Activated naive CD8-positive, alpha-beta T cell treated with anti-CD3 and anti-CD28 coated beads, Interleukin-2, amount 50 U/mL, for 24 hours (primary cell): ENCODE measurements around the gene SERPINB11.
"Not testable (repeated sequence)": the region's sequence is repeated elsewhere in the genome, so short reads cannot be mapped to it uniquely, and the experiment has no call there.

Experiments
- ATAC-seq: fragments of 150-1000 bp; cut with Tn5 transposase; one replicate; pipeline ENCODE4 v1.10.0; 2021
- DNase-seq: peaks from one replicate; pipeline ENCODE4 v3.0.0; 2021
- H3K27ac Mint-ChIP-seq: one replicate; pipeline ENCODE4 v1.8.0; 2021; ENCODE audit warnings: mild to moderate bottlenecking, mixed read lengths
- H3K27me3 Mint-ChIP-seq: one replicate; pipeline ENCODE4 v1.8.0; 2021; ENCODE audit warnings: mixed read lengths
- H3K36me3 Mint-ChIP-seq: one replicate; pipeline ENCODE4 v1.8.0; 2021; ENCODE audit warnings: low read depth, mixed read lengths
- H3K4me1 Mint-ChIP-seq: one replicate; pipeline ENCODE4 v1.8.0; 2021; ENCODE audit warnings: mixed read lengths
- H3K4me3 Mint-ChIP-seq: one replicate; pipeline ENCODE4 v1.8.0; 2021; ENCODE audit warnings: mild to moderate bottlenecking, moderate library complexity, mixed read lengths
- H3K9me3 Mint-ChIP-seq: one replicate; pipeline ENCODE4 v1.8.0; 2021; ENCODE audit warnings: mixed read lengths

Gene SERPINB11

DNA sequence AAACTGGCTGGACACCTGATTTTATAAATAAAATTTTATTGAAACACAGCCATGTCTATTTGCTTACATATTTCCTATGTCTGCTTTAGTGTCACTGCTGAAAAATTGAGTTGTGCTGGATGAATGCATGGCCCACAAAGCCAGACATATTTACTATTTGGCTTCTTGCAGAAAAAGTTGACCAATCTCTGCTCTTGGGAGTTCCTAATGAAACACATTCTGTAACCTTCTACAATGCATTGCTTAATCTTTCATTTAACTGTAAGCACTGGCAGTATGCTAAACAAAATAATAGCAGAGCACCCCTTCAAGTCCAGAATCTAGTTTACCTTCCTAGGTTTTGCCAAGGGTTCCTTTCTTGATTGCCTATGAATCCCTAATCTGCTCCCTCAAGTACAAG is 54.8 kb downstream of the SERPINB11 start:
- Mint-ChIP-seq H3K4me3 (no peak overlapping the region), H3K27me3 (no peaks in the 10 kb centered on the region), H3K9me3 (peaks cover 12% of the 10 kb centered on the region), H3K36me3 (no peaks in the 10 kb centered on the region), H3K4me1 (no peaks in the 10 kb centered on the region), H3K27ac (no peak overlapping the region)
- DNase-seq, result no peak
- ATAC-seq, result no peak

DNA sequence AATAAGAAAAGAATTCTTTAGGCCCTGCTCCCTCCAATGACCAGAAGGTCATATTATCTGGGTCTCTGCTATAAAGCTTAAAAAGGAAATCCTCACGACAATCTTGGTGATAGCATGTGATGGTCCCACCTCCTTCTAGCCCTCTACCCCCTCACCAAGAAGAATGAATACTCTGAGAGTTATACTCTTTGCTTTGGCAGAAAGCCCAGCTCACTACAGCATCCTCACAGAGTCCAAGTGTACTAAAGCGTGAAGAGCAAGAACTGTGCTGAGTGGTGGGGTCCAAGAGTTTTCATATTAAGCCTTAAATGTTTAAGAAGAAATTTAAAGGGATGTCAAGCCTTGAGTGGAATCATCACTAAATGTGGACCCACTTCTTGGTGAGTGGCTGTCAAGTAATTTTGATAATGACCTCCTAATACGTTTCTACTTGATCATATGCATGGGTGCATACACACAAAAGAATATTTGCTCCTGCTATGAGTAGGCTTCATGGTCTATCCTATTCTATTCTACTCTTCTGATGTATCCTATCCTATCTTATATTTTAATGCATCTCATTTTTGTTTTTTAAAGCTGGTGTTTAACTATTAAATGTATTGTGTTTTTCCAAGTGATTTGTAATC is 56.0 kb downstream of the SERPINB11 start:
- Mint-ChIP-seq H3K4me1 (no peaks in the 10 kb centered on the region), H3K27me3 (no peaks in the 10 kb centered on the region)
- ATAC-seq, result no peak

DNA sequence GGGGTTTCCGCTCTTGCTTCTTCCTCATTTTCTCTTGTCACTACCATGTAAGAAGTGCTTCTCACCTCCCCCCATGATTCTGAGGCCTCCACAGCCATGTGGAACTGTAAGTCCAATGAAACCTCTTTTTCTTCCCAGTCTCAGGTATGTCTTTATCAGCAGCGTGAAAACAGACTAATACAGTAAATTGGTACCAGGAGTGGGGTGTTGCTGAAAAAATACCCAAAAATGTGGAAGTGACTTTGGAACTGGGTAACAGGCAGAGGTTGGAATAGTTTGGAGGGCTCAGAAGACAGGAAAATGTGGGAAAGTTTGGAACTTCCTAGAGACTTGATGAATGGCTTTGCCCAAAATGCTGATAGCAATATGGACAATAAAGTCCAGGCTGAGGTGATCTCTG is 57.0 kb downstream of the SERPINB11 start:
- H3K36me3 Mint-ChIP-seq, ATAC-seq, H3K27me3 Mint-ChIP-seq, H3K4me1 Mint-ChIP-seq, DNase-seq, H3K4me3 Mint-ChIP-seq, H3K27ac Mint-ChIP-seq: not testable (repeated sequence)
- H3K9me3 Mint-ChIP-seq, result peaks cover 12% of the 10 kb centered on the region

More for the DNA sequence above, 56.0 kb downstream of the SERPINB11 start:
- peaks cover 12% of the 10 kb centered on the region for H3K9me3 Mint-ChIP-seq
- no peak overlapping the region for H3K4me3 Mint-ChIP-seq
- H3K36me3 Mint-ChIP-seq, result no peaks in the 10 kb centered on the region
- H3K27ac Mint-ChIP-seq, result no peak overlapping the region
- DNase-seq, result no peak

DNA sequence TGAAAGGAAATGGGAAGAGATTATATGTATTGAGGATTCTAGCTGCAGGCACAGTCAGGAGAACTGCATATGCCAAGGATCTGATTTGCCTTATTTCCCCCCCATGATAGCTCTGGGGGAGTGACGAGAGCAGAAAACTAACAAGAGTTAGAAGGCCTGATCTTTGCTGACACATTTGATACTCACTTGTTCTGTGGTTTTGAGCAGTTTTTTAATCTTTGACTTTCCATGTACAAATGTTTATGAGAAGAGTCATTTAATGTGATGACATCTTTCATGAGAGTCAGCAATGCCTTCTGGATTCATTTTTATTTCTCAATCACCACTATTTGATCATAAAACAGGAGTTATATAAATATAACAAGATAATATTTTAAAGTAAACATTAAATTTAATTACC is 59.8 kb downstream of the SERPINB11 start:
- no peaks in the 10 kb centered on the region for H3K36me3 Mint-ChIP-seq
- H3K27me3 Mint-ChIP-seq, result no peaks in the 10 kb centered on the region
- no peak overlapping the region for H3K27ac Mint-ChIP-seq
- ATAC-seq (no peak), DNase-seq (no peak)
- H3K4me1 Mint-ChIP-seq, result no peaks in the 10 kb centered on the region
- peaks cover 12% of the 10 kb centered on the region for H3K9me3 Mint-ChIP-seq
- no peak overlapping the region for H3K4me3 Mint-ChIP-seq

DNA sequence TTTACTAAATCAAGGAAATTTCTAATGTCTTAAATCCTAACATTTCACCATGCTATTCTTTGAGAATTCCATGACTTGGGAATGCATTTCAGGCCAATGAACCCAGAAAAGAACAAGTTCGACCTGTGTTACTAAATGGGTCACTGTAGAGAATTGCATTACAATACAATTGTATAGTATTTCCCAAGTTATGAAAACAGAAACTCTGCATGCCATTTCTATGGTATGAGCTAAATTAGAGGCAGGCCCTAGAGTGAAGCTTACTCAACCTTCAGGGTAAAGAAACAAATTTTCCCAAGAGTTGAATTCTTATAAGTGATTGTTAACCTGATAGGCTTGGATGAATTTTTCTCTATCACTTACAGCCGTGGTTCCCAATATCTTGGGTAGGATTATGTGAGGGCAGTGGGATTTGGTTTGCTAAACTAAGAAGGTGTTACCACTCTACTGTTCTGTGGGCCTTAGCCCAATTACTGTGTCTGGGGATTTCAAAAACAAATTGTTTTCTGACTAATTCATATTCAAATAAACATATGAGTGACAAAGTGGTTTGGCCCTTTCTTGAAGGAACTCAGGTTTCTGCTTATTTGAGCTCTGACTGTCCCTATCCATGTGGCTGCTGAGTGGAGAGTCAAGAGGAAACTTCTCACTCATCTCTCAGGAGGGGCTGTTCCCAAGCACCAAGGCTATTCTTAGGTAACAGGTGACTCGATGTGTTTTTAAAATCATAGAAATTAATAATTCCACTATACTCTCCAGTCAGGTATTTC is 61.3 kb downstream of the SERPINB11 start:
- Mint-ChIP-seq H3K9me3 (peaks cover 12% of the 10 kb centered on the region), H3K36me3 (no peaks in the 10 kb centered on the region), H3K27ac (no peak overlapping the region), H3K4me3 (no peak overlapping the region), H3K27me3 (peaks cover 2% of the 10 kb centered on the region), H3K4me1 (no peaks in the 10 kb centered on the region)
- no peak for ATAC-seq
- DNase-seq, result no peak

DNA sequence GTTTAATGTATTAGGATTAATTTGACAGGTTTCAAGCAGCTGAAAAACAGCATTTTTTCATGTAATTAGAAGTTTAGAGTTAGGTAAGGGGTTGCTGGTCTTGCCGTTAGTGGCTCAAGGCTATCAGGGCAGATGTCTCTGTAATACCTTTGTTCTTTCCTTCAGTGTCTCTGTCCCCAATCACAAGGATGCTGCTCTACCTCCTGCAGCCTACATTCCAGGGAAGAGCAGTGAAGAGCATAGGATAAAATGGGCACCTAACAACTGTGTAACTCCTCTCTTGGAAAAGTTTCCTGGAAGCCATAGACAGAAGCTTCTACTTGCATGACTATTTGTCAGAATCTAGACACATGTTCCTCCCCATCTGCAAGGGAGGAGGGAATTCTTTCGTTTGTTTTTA is 63.1 kb downstream of the SERPINB11 start:
- no peak overlapping the region for H3K4me3 Mint-ChIP-seq

More for the DNA sequence above, 63.1 kb downstream of the SERPINB11 start:
- H3K27ac Mint-ChIP-seq, result no peak overlapping the region
- no peak for DNase-seq
- H3K27me3 Mint-ChIP-seq, result peaks cover 2% of the 10 kb centered on the region
- no peaks in the 10 kb centered on the region for H3K4me1 Mint-ChIP-seq
- ATAC-seq, result no peak
- peaks cover 3% of the 10 kb centered on the region for H3K9me3 Mint-ChIP-seq
- H3K36me3 Mint-ChIP-seq, result no peaks in the 10 kb centered on the region
